Kidney epithelial cell (primary cell): ENCODE data around the gene TUBB8. TPM values are rescaled to one million over a fixed set of nuclear protein-coding genes. Genes with fewer than 3 reads are reported as not detected.
"Not testable (repeated sequence)": the region's sequence is repeated elsewhere in the genome, so short reads cannot be mapped to it uniquely, and the experiment has no call there.

Experiments
- DNase-seq: peaks from one replicate; pipeline ENCODE4 v3.0.0-alpha.2; 2010; ENCODE audit warnings: low read depth
- H3K27me3 ChIP-seq: 2 replicates; pipeline ENCODE4 v1.6.0; 2011; ENCODE audit warnings: low read length; ENCODE audit not compliant: control insufficient read depth, insufficient read depth
- H3K36me3 ChIP-seq: 2 replicates; pipeline ENCODE4 v1.5.1; 2011; ENCODE audit warnings: low read length; ENCODE audit not compliant: control insufficient read depth, insufficient read depth
- H3K4me3 ChIP-seq: 2 replicates; pipeline ENCODE4 v1.5.1; 2011; ENCODE audit warnings: low read depth, mild to moderate bottlenecking, control low read depth, low read length
- CTCF ChIP-seq: IDR thresholded peaks from 2 replicates; pipeline ENCODE4 v1.5.1; 2011; ENCODE audit warnings: mild to moderate bottlenecking, moderate library complexity, low read length, control low read depth, inconsistent platforms; ENCODE audit not compliant: insufficient read depth, poor library complexity, severe bottlenecking
- total RNA-seq: library from RNA; depleted of rRNA; stranded (reverse); fragments of >200 nt; gene quantifications from 2 replicates; pipeline ENCODE4 v1.2.3, GENCODE V29; 2015

Gene TUBB8
- total RNA-seq, 1 donor from 2014 or later = not detected

GRCh38 chr10:73543-74265, 24.6 kb upstream of the TUBB8 start:
- peak overlapping the region; percentile 36 for H3K4me3 ChIP-seq
- not testable (repeated sequence) for H3K36me3 ChIP-seq, H3K27me3 ChIP-seq, DNase-seq
- peak; percentile 63 for TF ChIP-seq CTCF

- H3K36me3 ChIP-seq, DNase-seq, H3K4me3 ChIP-seq, H3K27me3 ChIP-seq: not testable (repeated sequence)
Measured at GRCh38 chr10:68156-68555, 19.1 kb upstream of the TUBB8 start.

GRCh38 chr10:49926-50325, 830 bp upstream of the TUBB8 start:
- H3K4me3 ChIP-seq, H3K27me3 ChIP-seq, H3K36me3 ChIP-seq, DNase-seq: not testable (repeated sequence)

GRCh38 chr10:47864-48263, 1.2 kb downstream of the TUBB8 start:
- H3K27me3 ChIP-seq, H3K36me3 ChIP-seq, DNase-seq, H3K4me3 ChIP-seq: not testable (repeated sequence)

GRCh38 chr10:13315-13635, 35.8 kb downstream of the TUBB8 start:
- H3K4me3 ChIP-seq, H3K36me3 ChIP-seq, DNase-seq, H3K27me3 ChIP-seq: not testable (repeated sequence)

GRCh38 chr10:12444-13314, 36.4 kb downstream of the TUBB8 start:
- H3K36me3 ChIP-seq, DNase-seq, H3K4me3 ChIP-seq, H3K27me3 ChIP-seq: not testable (repeated sequence)

- not testable (repeated sequence) for H3K27me3 ChIP-seq, H3K4me3 ChIP-seq, DNase-seq, H3K36me3 ChIP-seq
Measured at GRCh38 chr10:11260-11659, 37.8 kb downstream of the TUBB8 start.

- not testable (repeated sequence) for H3K27me3 ChIP-seq, H3K36me3 ChIP-seq, DNase-seq, H3K4me3 ChIP-seq
Measured at GRCh38 chr10:10261-10971, 38.7 kb downstream of the TUBB8 start.

Other genes with a start within 250 kb of the TUBB8 start
- 57.0 and 60.0 TPM in 2 replicates for gene ZMYND11, start 86.2 kb upstream of the TUBB8 start, total RNA-seq